ENCODE data around the gene CD81.

CD81 gene

GRCh38 chr11:2423157-2424025, 46.3 kb downstream of the CD81 start:
- no peak for DNase-seq

- DNase-seq: no peak
These were observed 47.8 kb downstream of the CD81 start for GRCh38 chr11:2424811-2425495.

GRCh38 chr11:2425506-2425905, 48.4 kb downstream of the CD81 start:
- DNase-seq: no peak

- no peak for DNase-seq
These were observed 49.1 kb downstream of the CD81 start for GRCh38 chr11:2426221-2426620.

GRCh38 chr11:2426826-2427521, 49.9 kb downstream of the CD81 start:
- no peak for DNase-seq

GRCh38 chr11:2427721-2428321, 50.7 kb downstream of the CD81 start:
- DNase-seq: no peak

- DNase-seq: peak; percentile 87 to 93
These were observed 51.2 kb downstream of the CD81 start for GRCh38 chr11:2428322-2428795.

- DNase-seq: no peak
These were observed 54.3 kb downstream of the CD81 start for GRCh38 chr11:2431395-2431794.

- no peak for DNase-seq
These were observed 55.1 kb downstream of the CD81 start for GRCh38 chr11:2432171-2432621.

GRCh38 chr11:2432628-2433071, 55.5 kb downstream of the CD81 start:
- no peak for DNase-seq

GRCh38 chr11:2433106-2433925, 56.2 kb downstream of the CD81 start:
- DNase-seq: no peak

GRCh38 chr11:2434008-2434407, 56.9 kb downstream of the CD81 start:
- no peak for DNase-seq

GRCh38 chr11:2434506-2435255, 57.6 kb downstream of the CD81 start:
- no peak for DNase-seq

- no peak for DNase-seq
These were observed 58.3 kb downstream of the CD81 start for GRCh38 chr11:2435288-2436012.

- no peak for DNase-seq
These were observed 59.0 kb downstream of the CD81 start for GRCh38 chr11:2436013-2436520.

GRCh38 chr11:2436521-2437031, 59.5 kb downstream of the CD81 start:
- no peak for DNase-seq

- no peak for DNase-seq
These were observed 60.4 kb downstream of the CD81 start for GRCh38 chr11:2437516-2437915.

GRCh38 chr11:2439820-2440219, 62.7 kb downstream of the CD81 start:
- DNase-seq: no peak

- no peak for DNase-seq
These were observed 63.5 kb downstream of the CD81 start for GRCh38 chr11:2440646-2441045.

- DNase-seq: no peak
These were observed 64.1 kb downstream of the CD81 start for GRCh38 chr11:2441171-2441570.
